Measurements from ENCODE around the gene NUP62.
"Not testable (repeated sequence)": the region's sequence is repeated elsewhere in the genome, so short reads cannot be mapped to it uniquely, and the experiment has no call there.

NUP62 gene

DNA sequence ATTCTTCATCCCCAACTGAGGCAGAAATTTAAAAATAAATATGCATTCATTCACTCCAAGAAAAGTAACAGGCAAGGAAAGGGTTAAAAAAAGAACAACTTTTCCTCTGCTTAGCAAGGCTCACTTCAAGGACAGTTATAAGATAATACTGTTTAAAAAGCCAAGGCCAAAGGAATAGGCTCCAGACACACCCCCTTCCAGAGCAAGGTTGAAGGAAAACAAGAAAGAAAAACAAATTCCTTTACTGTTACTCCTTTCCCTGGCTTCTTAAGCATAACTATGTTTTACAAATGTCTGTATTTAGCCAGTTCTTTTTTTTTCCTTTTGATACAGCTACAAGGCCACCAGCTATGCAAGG, 23.2 kb upstream of the NUP62 start:
- Histone ChIP-seq H3K27me3 (ENCODE audit: control insufficient read depth in 1 of 2, insufficient read depth in 2 of 2, low read length in 2 of 2) (peaks cover 9 to 24% of the 10 kb centered on the region in 2 donors), H3K4me1 (ENCODE audit: control insufficient read depth, insufficient read depth, low read length) (no peaks in the 10 kb centered on the region), H3K27ac (ENCODE audit: low read length) (no peak overlapping the region), H3K4me3 (ENCODE audit: low read length in 2 of 2) (no peak overlapping the region), H3K36me3 (ENCODE audit: control insufficient read depth in 2 of 2, insufficient read depth in 2 of 2, low read length in 2 of 2) (no peaks in the 10 kb centered on the region), H3K9me3 (ENCODE audit: control insufficient read depth in 2 of 2, low read length in 2 of 2) (no peaks in the 10 kb centered on the region), H3K9ac (ENCODE audit: low read length in 2 of 2) (no peak overlapping the region)

DNA sequence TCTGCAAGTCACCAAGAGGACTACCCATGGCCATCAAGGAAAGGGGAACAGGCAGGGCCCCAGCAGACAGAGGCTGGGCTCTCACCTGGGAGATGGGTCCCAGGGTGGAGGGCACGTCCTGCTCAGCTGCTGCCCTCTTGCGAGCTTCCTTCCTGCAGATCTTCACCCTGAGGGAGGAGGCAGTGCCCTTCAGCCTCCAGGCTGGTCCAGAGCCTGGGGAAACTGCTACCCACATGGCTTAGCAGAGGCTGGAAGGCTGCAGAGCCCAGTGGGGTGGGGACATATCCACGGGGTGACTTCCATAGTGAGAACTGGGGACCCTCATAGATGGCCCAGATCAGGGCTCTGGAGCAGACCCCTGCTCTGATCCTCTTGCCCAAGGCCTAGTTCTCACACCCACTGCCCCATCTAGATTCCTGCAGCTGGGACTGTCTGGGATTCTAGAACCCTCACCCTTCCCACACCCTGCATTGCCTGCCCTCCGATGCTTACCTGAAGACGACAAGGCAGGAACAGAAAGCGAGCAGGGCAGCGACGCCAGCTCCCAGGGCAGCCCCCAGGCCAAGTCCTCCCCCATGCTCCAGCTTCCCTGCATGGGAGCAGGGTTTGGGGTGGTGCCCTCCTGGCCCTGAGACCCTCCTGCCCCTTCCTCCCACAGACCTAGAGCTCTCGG, 22.6 kb upstream of the NUP62 start:
- H3K4me1 ChIP-seq (ENCODE audit: control insufficient read depth, insufficient read depth, low read length) = no peaks in the 10 kb centered on the region
- H3K4me3 ChIP-seq (ENCODE audit: low read length in 2 of 2) = no peak overlapping the region
- H3K9ac ChIP-seq (ENCODE audit: low read length in 2 of 2) = no peak overlapping the region
- H3K27ac ChIP-seq (ENCODE audit: low read length) = no peak overlapping the region
- H3K9me3 ChIP-seq (ENCODE audit: control insufficient read depth in 2 of 2, low read length in 2 of 2) = no peaks in the 10 kb centered on the region
- peaks cover 8 to 27% of the 10 kb centered on the region in 2 donors for H3K27me3 ChIP-seq (ENCODE audit: control insufficient read depth in 1 of 2, insufficient read depth in 2 of 2, low read length in 2 of 2)
- no peaks in the 10 kb centered on the region for H3K36me3 ChIP-seq (ENCODE audit: control insufficient read depth in 2 of 2, insufficient read depth in 2 of 2, low read length in 2 of 2)

DNA sequence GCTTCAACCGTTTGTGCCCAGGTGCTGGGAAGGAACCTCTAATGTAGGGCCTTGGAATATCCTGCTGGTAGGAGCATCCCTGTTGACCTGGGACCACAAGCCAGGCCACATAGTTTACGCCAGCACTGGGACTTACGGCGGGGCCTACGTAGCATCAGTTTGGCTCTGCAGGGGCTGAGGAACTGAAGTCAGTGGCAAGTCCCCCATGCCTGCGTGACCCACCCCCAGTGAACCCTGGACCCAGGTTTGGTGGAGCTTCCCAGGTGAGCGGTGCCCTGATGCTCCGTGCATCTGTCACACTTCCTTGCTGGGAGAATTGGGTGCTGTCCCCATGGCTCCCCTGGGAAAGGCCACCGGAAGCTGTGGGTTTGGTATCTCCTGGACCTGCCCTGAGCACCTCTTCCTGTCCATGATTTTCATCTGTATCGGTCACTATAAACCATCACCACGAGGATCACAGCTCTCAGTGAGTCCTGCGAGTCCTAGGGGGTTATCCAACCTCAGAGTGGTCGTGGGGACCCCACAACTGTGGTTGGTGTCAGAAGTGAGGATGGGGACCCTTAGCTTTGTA, 21.7 kb upstream of the NUP62 start:
- no peak overlapping the region for H3K27ac ChIP-seq (ENCODE audit: low read length)
- no peaks in the 10 kb centered on the region for H3K36me3 ChIP-seq (ENCODE audit: control insufficient read depth in 2 of 2, insufficient read depth in 2 of 2, low read length in 2 of 2)
- no peak overlapping the region for H3K4me3 ChIP-seq (ENCODE audit: low read length in 2 of 2)
- H3K9me3 ChIP-seq (ENCODE audit: control insufficient read depth in 2 of 2, low read length in 2 of 2) = no peaks in the 10 kb centered on the region
- no peak overlapping the region for H3K9ac ChIP-seq (ENCODE audit: low read length in 2 of 2)
- H3K4me1 ChIP-seq (ENCODE audit: control insufficient read depth, insufficient read depth, low read length) = no peaks in the 10 kb centered on the region
- peaks cover 4 to 27% of the 10 kb centered on the region in 2 donors for H3K27me3 ChIP-seq (ENCODE audit: control insufficient read depth in 1 of 2, insufficient read depth in 2 of 2, low read length in 2 of 2)

DNA sequence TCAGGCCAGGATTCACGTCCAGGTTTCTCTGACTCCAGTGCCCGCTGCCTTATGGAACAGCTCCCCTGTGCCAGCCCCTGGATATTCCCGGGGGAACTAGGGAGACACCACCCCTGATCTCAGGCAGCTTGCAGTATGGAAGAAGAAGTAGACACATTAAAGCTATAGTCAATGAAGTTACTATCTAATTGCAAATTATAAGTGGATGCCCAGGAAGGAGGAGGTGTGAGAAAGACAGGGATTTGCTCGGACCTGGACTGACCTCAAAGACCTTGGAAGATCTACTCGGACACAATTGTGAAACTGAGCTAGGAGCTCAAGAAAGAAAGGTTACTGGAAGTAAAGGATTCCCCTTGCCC, 21.3 kb upstream of the NUP62 start:
- Histone ChIP-seq H3K9me3 (ENCODE audit: control insufficient read depth in 2 of 2, low read length in 2 of 2) (no peaks in the 10 kb centered on the region), H3K4me3 (ENCODE audit: low read length in 2 of 2) (no peak overlapping the region), H3K27me3 (ENCODE audit: control insufficient read depth in 1 of 2, insufficient read depth in 2 of 2, low read length in 2 of 2) (peaks cover 3 to 27% of the 10 kb centered on the region in 2 donors), H3K4me1 (ENCODE audit: control insufficient read depth, insufficient read depth, low read length) (no peaks in the 10 kb centered on the region), H3K9ac (ENCODE audit: low read length in 2 of 2) (no peak overlapping the region), H3K36me3 (ENCODE audit: control insufficient read depth in 2 of 2, insufficient read depth in 2 of 2, low read length in 2 of 2) (no peaks in the 10 kb centered on the region), H3K27ac (ENCODE audit: low read length) (no peak overlapping the region)

DNA sequence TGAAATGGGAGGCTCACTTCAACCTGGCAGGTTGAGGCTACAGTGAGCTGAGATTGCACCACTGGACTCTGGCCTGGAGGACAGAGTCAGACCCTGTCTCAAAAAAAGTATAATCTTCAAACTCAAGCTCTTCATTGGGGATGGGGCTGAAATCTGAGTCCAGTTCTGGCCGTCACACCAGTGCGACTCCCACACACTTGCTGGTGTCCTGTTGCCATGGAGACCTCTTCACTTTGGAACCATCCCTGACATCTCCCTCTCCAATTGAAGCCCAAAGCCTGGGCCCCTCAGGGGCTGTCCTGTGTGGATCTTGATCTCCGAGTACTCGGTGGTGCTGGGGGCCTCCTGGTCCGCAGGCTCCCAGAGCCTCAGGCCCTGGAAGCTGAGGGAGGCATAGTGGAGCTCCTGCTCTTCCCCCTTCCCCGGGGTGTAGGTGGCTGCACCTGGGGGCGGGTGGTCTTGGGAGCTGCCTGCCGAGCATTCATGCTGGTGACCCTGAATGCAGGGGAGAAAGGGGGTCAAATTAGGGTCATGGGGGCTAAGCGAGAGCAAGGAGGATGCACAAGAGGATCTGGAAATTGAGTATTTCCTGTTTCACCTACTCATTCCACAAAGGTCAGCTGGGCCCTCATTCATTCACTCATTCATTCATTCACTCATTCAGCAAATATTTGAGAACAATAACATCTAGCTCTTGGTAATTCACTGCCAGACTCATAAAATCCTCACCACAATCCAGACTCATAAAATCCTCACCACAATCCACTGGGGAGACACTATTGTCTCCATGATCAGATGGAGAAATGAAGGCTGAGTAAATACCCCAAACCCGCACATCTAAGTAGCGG, 20.7 kb upstream of the NUP62 start:
- Histone ChIP-seq H3K4me3 (ENCODE audit: low read length in 2 of 2) (no peak overlapping the region), H3K9ac (ENCODE audit: low read length in 2 of 2) (no peak overlapping the region), H3K36me3 (ENCODE audit: control insufficient read depth in 2 of 2, insufficient read depth in 2 of 2, low read length in 2 of 2) (no peaks in the 10 kb centered on the region), H3K4me1 (ENCODE audit: control insufficient read depth, insufficient read depth, low read length) (no peaks in the 10 kb centered on the region), H3K9me3 (ENCODE audit: control insufficient read depth in 2 of 2, low read length in 2 of 2) (no peaks in the 10 kb centered on the region), H3K27me3 (ENCODE audit: control insufficient read depth in 1 of 2, insufficient read depth in 2 of 2, low read length in 2 of 2) (peaks cover 3 to 27% of the 10 kb centered on the region in 2 donors), H3K27ac (ENCODE audit: low read length) (no peak overlapping the region)

DNA sequence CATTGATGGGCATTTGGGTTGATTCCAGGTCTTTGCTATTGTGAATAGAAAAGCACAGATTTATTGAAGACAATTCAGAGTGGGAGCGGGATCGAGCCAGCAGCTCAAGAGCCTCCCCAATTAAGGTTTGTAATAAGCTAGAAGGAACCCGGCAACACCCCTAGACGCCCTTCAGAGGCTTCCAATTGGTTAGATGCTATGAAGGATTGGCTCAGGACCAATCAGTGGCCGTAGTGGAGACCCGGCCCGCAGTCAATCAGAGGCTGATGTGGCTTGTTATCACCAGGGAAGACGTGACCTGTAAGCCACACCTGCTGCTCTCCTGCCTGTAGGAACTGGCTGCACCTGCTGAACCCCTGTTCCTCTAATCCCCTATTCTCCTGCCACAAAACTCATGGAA, 17.1 kb upstream of the NUP62 start:
- H3K27me3 ChIP-seq (ENCODE audit: control insufficient read depth in 1 of 2, insufficient read depth in 2 of 2, low read length in 2 of 2) = peaks cover 0 to 14% of the 10 kb centered on the region in 2 donors
- no peaks in the 10 kb centered on the region for H3K4me1 ChIP-seq (ENCODE audit: control insufficient read depth, insufficient read depth, low read length)
- no peak overlapping the region for H3K27ac ChIP-seq (ENCODE audit: low read length)
- no peak overlapping the region for H3K9ac ChIP-seq (ENCODE audit: low read length in 2 of 2)
- H3K4me3 ChIP-seq (ENCODE audit: low read length in 2 of 2) = no peak overlapping the region
- H3K9me3 ChIP-seq (ENCODE audit: control insufficient read depth in 2 of 2, low read length in 2 of 2) = no peaks in the 10 kb centered on the region
- no peaks in the 10 kb centered on the region for H3K36me3 ChIP-seq (ENCODE audit: control insufficient read depth in 2 of 2, insufficient read depth in 2 of 2, low read length in 2 of 2)

DNA sequence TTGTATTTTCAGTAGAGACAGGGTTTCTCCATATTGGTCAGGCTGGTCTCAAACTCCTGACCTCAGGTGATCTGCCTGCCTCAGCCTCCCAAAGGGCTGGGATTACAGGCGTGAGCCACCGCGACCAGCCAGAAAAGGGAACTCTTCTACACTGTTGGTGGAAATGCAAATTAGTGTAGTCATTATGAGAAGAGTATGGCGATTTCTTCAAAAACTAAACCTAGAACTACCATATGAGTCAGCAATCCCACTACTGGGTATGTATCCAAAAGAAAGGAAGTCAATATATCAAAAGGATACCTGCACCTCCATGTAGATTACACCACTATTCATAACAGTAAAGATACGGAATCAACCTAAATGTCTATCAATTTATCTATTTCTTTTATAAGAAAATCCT, 15.3 kb upstream of the NUP62 start:
- not testable (repeated sequence) for H3K4me1 ChIP-seq (ENCODE audit: control insufficient read depth, insufficient read depth, low read length); H3K27ac ChIP-seq (ENCODE audit: low read length); H3K4me3 ChIP-seq (ENCODE audit: low read length in 2 of 2); H3K9me3 ChIP-seq (ENCODE audit: control insufficient read depth in 2 of 2, low read length in 2 of 2); H3K36me3 ChIP-seq (ENCODE audit: control insufficient read depth in 2 of 2, insufficient read depth in 2 of 2, low read length in 2 of 2); H3K9ac ChIP-seq (ENCODE audit: low read length in 2 of 2)
- peaks cover 0 to 11% of the 10 kb centered on the region in 2 donors for H3K27me3 ChIP-seq (ENCODE audit: control insufficient read depth in 1 of 2, insufficient read depth in 2 of 2, low read length in 2 of 2)

DNA sequence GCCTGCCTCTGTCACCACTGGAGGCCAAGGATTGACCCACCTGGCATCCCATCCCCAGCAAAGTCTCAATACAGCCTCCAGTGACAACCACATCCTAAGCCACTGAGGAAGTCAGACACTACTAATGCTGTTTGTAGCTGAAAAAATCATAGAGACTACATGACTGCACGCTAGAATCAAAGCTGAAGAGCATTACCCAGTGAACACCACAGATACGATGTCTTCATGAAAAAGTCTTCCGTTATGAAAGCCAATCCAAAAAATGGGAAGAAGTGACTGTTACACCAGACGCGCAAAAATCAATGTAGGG, 11.1 kb upstream of the NUP62 start:
- Histone ChIP-seq H3K27ac (ENCODE audit: low read length) (no peak overlapping the region), H3K4me3 (ENCODE audit: low read length in 2 of 2) (no peak overlapping the region), H3K9ac (ENCODE audit: low read length in 2 of 2) (no peak overlapping the region), H3K4me1 (ENCODE audit: control insufficient read depth, insufficient read depth, low read length) (peaks cover 7% of the 10 kb centered on the region), H3K36me3 (ENCODE audit: control insufficient read depth in 2 of 2, insufficient read depth in 2 of 2, low read length in 2 of 2) (no peaks in the 10 kb centered on the region), H3K27me3 (ENCODE audit: control insufficient read depth in 1 of 2, insufficient read depth in 2 of 2, low read length in 2 of 2) (peaks cover 3 to 6% of the 10 kb centered on the region in 2 donors), H3K9me3 (ENCODE audit: control insufficient read depth in 2 of 2, low read length in 2 of 2) (no peaks in the 10 kb centered on the region)

DNA sequence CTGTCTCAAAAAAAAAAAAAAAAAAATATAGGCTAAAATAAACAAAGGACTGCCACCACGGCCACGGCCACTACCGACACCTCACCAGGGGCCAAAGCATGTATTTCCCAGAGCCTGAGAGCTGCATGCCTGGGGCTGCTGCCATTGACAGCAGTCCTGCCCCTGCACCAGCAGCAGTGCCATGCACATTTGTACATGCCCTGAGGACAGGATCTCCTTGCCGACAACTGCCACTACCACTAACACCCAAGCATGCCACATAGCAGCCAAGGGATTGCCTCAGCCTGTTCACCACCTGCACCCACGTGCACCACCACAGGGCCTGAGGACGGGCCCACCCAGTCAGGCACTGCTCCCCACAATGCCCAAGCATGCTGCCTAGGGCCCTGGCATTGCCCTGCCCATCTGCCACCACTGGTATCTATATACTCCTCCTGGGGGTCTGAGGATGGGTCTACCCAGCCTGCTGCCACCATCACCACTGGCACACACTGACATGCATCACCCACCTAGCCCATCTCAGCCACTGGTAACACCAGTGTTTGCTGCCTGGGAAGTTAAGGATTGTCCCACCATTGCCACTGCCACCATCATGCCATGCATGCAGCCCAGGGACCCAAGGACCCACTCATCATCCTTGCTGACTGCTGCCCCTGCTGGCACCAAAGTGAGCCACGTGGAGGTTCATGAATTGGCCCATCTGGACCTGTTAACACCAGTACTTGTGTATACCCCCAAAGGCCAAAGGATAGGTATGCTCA, 10.6 kb upstream of the NUP62 start:
- Histone ChIP-seq H3K27ac (ENCODE audit: low read length) (no peak overlapping the region), H3K27me3 (ENCODE audit: control insufficient read depth in 1 of 2, insufficient read depth in 2 of 2, low read length in 2 of 2) (peaks cover 3 to 6% of the 10 kb centered on the region in 2 donors), H3K9me3 (ENCODE audit: control insufficient read depth in 2 of 2, low read length in 2 of 2) (no peaks in the 10 kb centered on the region), H3K4me1 (ENCODE audit: control insufficient read depth, insufficient read depth, low read length) (peaks cover 7% of the 10 kb centered on the region), H3K9ac (ENCODE audit: low read length in 2 of 2) (no peak overlapping the region), H3K4me3 (ENCODE audit: low read length in 2 of 2) (no peak overlapping the region), H3K36me3 (ENCODE audit: control insufficient read depth in 2 of 2, insufficient read depth in 2 of 2, low read length in 2 of 2) (no peaks in the 10 kb centered on the region)

DNA sequence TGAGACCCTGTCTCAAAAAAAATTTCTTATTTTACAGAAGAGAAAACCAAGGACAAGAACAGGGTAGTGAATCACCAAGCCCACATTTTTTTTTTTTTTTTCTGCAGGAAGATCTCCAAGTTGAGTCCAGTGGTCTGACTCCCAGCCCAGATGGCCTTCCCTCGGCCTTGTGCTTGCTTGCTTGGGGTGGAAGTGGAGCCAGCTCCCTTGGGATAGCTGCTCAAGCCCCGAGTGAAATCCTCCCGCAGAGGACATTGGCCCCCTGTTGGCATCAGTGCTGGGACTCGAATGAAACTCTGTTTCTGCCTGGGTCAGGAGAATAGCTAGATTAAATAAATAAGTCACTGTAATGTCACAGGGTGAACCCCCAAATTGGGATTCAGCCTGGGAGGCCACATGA, 9.4 kb upstream of the NUP62 start:
- Histone ChIP-seq H3K36me3 (ENCODE audit: control insufficient read depth in 2 of 2, insufficient read depth in 2 of 2, low read length in 2 of 2) (no peaks in the 10 kb centered on the region), H3K4me3 (ENCODE audit: low read length in 2 of 2) (no peak overlapping the region), H3K4me1 (ENCODE audit: control insufficient read depth, insufficient read depth, low read length) (peaks cover 7% of the 10 kb centered on the region), H3K9ac (ENCODE audit: low read length in 2 of 2) (no peak overlapping the region), H3K9me3 (ENCODE audit: control insufficient read depth in 2 of 2, low read length in 2 of 2) (no peaks in the 10 kb centered on the region), H3K27ac (ENCODE audit: low read length) (no peak overlapping the region), H3K27me3 (ENCODE audit: control insufficient read depth in 1 of 2, insufficient read depth in 2 of 2, low read length in 2 of 2) (peaks cover 3 to 6% of the 10 kb centered on the region in 2 donors)

Measured in stomach smooth muscle (tissue), 2 donors.